ENCODE data around the gene SLC13A2. TPM values are rescaled to one million over a fixed set of nuclear protein-coding genes. Genes with fewer than 3 reads are reported as not detected.

The SLC13A2 gene
- total and polyA plus RNA-seq, 2 donors (not counting 3 experiments of a cell fraction or from before 2014, with no cell fraction given), result not detected

DNA sequence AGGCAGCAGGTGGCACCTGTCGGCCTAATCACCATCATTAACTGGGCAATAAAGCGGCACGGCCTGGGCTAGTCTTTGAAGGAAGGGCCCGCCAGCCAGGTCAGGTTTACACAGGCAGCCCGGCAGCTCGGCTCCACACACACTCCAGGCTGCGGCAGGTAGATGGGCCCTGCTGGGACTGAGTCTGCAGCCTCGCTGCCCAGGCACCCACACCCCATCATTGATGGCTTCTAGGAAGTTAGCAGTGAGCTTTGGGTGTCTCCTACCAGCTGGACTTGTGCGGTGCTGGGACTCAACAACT is 25.9 kb downstream of the SLC13A2 start:
- no TSS peak for BruUV-seq (replicated peaks)
- dilution Hi-C loops (cut with MboI; ENCODE audit: extremely low pct_ligation_motif_present, low sequenced_read_pairs), result no loop called here
- FAIRE-seq (no peak), DNase-seq (ENCODE audit: low read depth, low spot score) (no peak)
- H3K4me1 ChIP-seq (ENCODE audit: control insufficient read depth, extremely low read depth, insufficient read depth, low read length), result no peaks in the 10 kb centered on the region
- H4K20me1 ChIP-seq (replicated peaks; ENCODE audit: control insufficient read depth, extremely low read depth, insufficient read depth, low read length), result no peaks in the 10 kb centered on the region
- no peaks in the 10 kb centered on the region for H3K9me1 ChIP-seq (replicated peaks; ENCODE audit: control insufficient read depth, extremely low read depth, insufficient read depth, low read length)
- POLR2A ChIA-PET, result no interaction called here
- CTCF ChIA-PET, result no interaction called here
- H3K9ac ChIP-seq (replicated peaks; ENCODE audit: extremely low read depth, insufficient read depth, low read length), result no peak overlapping the region
- peaks cover 0 to 15% of the 10 kb centered on the region in 2 experiments for H3K27me3 ChIP-seq (ENCODE audit: control insufficient read depth in 2 of 2, insufficient read depth in 2 of 2, low read length in 2 of 2)
- H3K27ac ChIP-seq (ENCODE audit: insufficient read depth, low read depth, low read length), result no peak overlapping the region
- no peak overlapping the region for H3K4me3 ChIP-seq (replicated peaks in 1 of 3; ENCODE audit: insufficient read depth in 1 of 3, low read depth in 1 of 3, low read length in 3 of 3)
- no peak overlapping the region for H3K4me2 ChIP-seq (ENCODE audit: insufficient read depth, low read length)
- H3K79me2 ChIP-seq (ENCODE audit: control insufficient read depth, insufficient read depth, low read length), result no peaks in the 10 kb centered on the region
- H2AFZ ChIP-seq (ENCODE audit: low read depth, low read length), result no peak overlapping the region
- TF ChIP-seq GATA2 (IDR thresholded peaks at IDR 0.05; ENCODE audit: insufficient read depth, insufficient read length, low read depth, low read length), result no peak
- TF ChIP-seq POLR2AphosphoS5 (IDR thresholded peaks at IDR 0.05; ENCODE audit: insufficient read depth, low read depth, low read length), result no peak
- TF ChIP-seq, protein P1, sequence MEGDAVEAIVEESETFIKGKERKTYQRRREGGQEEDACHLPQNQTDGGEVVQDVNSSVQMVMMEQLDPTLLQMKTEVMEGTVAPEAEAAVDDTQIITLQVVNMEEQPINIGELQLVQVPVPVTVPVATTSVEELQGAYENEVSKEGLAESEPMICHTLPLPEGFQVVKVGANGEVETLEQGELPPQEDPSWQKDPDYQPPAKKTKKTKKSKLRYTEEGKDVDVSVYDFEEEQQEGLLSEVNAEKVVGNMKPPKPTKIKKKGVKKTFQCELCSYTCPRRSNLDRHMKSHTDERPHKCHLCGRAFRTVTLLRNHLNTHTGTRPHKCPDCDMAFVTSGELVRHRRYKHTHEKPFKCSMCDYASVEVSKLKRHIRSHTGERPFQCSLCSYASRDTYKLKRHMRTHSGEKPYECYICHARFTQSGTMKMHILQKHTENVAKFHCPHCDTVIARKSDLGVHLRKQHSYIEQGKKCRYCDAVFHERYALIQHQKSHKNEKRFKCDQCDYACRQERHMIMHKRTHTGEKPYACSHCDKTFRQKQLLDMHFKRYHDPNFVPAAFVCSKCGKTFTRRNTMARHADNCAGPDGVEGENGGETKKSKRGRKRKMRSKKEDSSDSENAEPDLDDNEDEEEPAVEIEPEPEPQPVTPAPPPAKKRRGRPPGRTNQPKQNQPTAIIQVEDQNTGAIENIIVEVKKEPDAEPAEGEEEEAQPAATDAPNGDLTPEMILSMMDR (IDR thresholded peaks at IDR 0.05; ENCODE audit: extremely low read depth in 1 of 2, insufficient read depth in 1 of 2, low read depth in 1 of 2, low read length in 2 of 2), result no peak
- TF ChIP-seq FOS (IDR thresholded peaks at IDR 0.05; ENCODE audit: borderline replicate concordance, insufficient read depth, low read length), result no peak
- no peak for TF ChIP-seq MYC (IDR thresholded peaks at IDR 0.05; ENCODE audit: low read depth, low read length)
- TF ChIP-seq, protein P2, sequence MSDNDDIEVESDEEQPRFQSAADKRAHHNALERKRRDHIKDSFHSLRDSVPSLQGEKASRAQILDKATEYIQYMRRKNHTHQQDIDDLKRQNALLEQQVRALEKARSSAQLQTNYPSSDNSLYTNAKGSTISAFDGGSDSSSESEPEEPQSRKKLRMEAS (IDR thresholded peaks at IDR 0.05; ENCODE audit: insufficient read depth, insufficient read length), result no peak
- no peak for TF ChIP-seq JUN (IDR thresholded peaks at IDR 0.05; ENCODE audit: borderline replicate concordance, insufficient read depth, insufficient read length, low read depth)
- TF ChIP-seq EZH2 (IDR thresholded peaks at IDR 0.05; ENCODE audit: borderline replicate concordance, low read depth, low read length, severe bottlenecking), result no peak
- no peak for TF ChIP-seq POLR2A (IDR thresholded peaks at IDR 0.05; ENCODE audit: low read depth, low read length)
- no peaks in the 10 kb centered on the region for H3K36me3 ChIP-seq (ENCODE audit: control insufficient read depth in 2 of 2, extremely low read depth in 1 of 2, insufficient read depth in 2 of 2, low read length in 2 of 2)
- no peaks in the 10 kb centered on the region for H3K9me3 ChIP-seq (replicated peaks; ENCODE audit: control insufficient read depth, insufficient read depth, low read length)
- intact Hi-C loops (cut with micrococcal nuclease), result no loop called here
